ENCODE results near the gene FANCI.

Gene FANCI

GRCh38 chr15:89243691-89244573 is at the start of gene FANCI:
FANCI (plus strand) TSS chr15:89243979; CDS start chr15:89247648, 3,669 bp downstream.
- DNase-seq, result peak; percentile 96

GRCh38 chr15:89194608-89195007 is 49.2 kb upstream of the FANCI start:
- DNase-seq, result no peak

GRCh38 chr15:89195836-89196235 is 47.9 kb upstream of the FANCI start:
- DNase-seq, result no peak

- no peak for DNase-seq
Observed at GRCh38 chr15:89196241-89196640, 47.5 kb upstream of the FANCI start.

GRCh38 chr15:89196994-89197393 is 46.8 kb upstream of the FANCI start:
- no peak for DNase-seq

- no peak for DNase-seq
Observed at GRCh38 chr15:89197503-89197971, 46.2 kb upstream of the FANCI start.

GRCh38 chr15:89198196-89198595 is 45.6 kb upstream of the FANCI start:
- no peak for DNase-seq

GRCh38 chr15:89198934-89199333 is 44.8 kb upstream of the FANCI start:
- DNase-seq, result no peak

- DNase-seq, result no peak
Observed at GRCh38 chr15:89199746-89200145, 44.0 kb upstream of the FANCI start.

- no peak for DNase-seq
Observed at GRCh38 chr15:89200182-89200581, 43.6 kb upstream of the FANCI start.

- DNase-seq, result no peak
Observed at GRCh38 chr15:89201465-89202005, 42.2 kb upstream of the FANCI start.

- no peak for DNase-seq
Observed at GRCh38 chr15:89203705-89204273, 40.0 kb upstream of the FANCI start.

- DNase-seq, result no peak
Observed at GRCh38 chr15:89205991-89206585, 37.7 kb upstream of the FANCI start.

- DNase-seq, result peak; percentile 45
Observed at GRCh38 chr15:89206908-89207331, 36.9 kb upstream of the FANCI start.

- no peak for DNase-seq
Observed at GRCh38 chr15:89208256-89208655, 35.5 kb upstream of the FANCI start.

- no peak for DNase-seq
Observed at GRCh38 chr15:89209057-89209456, 34.7 kb upstream of the FANCI start.

- no peak for DNase-seq
Observed at GRCh38 chr15:89211678-89212170, 32.1 kb upstream of the FANCI start.

GRCh38 chr15:89215627-89216026 is 28.2 kb upstream of the FANCI start:
- DNase-seq, result no peak

GRCh38 chr15:89217031-89217430 is 26.7 kb upstream of the FANCI start:
- DNase-seq, result no peak

- DNase-seq, result no peak
Observed at GRCh38 chr15:89217686-89218376, 25.9 kb upstream of the FANCI start.

GRCh38 chr15:89218531-89218930 is 25.2 kb upstream of the FANCI start:
- DNase-seq, result no peak

- no peak for DNase-seq
Observed at GRCh38 chr15:89221543-89221942, 22.2 kb upstream of the FANCI start, which contains the start of gene RLBP1. RLBP1 (minus strand) TSS chr15:89221579; CDS start chr15:89218975, 2,604 bp downstream.

- DNase-seq, result no peak
Observed at GRCh38 chr15:89225588-89225987, 18.2 kb upstream of the FANCI start.

Measured in activated effector memory CD4-positive, alpha-beta T cell treated with Interleukin-2 at 50 U/mL for 16 hours (primary cell).